HG03175 (cell line): ENCODE results near the gene RASAL1.
"Not testable (repeated sequence)": the region's sequence is repeated elsewhere in the genome, so short reads cannot be mapped to it uniquely, and the experiment has no call there.

Experiments
- ATAC-seq: cut with Tn5 transposase; IDR thresholded peaks from one replicate; pipeline ENCODE4 v1.9.1; 2021; ENCODE audit warnings: mild to moderate bottlenecking, moderate library complexity; ENCODE audit not compliant: unreplicated experiment

The RASAL1 gene

DNA sequence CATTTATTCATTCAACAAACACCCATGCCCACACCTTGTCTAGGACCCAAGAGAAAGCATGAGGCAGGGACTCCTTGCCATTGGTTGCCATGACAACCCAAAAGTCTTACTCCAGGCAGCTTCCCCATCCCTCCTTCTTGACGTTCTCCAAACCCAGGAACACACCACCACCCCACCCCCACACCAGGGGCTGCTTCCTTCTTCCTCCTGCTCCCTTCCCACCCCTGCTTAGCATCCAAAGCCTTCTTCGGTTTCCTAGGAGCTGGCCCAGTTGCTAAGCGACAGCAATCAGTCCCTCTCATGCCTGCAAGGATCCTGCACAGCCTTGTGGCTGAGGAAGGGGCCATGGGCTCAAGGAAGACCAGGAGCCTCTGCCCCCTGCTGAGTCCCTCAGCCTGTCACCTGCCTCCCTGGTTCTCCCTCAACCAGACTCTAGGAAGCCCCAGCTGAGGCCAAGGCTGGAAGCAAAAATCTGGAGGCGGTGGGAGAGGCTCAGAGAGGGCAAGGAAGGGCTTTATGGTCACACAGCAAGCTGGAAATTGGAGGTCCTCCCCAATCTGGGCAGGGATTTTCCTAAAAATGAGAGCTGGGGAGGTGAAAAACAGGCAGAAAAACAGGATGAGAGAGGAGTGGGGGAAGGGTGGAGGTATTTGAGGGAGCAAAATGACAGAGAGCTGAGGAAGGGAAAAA is 15.4 kb downstream of the RASAL1 start:
- ATAC-seq: no peak

- no peak for ATAC-seq
These were observed 17.4 kb downstream of the RASAL1 start for GRCh38 chr12:113118142-113118541.

DNA sequence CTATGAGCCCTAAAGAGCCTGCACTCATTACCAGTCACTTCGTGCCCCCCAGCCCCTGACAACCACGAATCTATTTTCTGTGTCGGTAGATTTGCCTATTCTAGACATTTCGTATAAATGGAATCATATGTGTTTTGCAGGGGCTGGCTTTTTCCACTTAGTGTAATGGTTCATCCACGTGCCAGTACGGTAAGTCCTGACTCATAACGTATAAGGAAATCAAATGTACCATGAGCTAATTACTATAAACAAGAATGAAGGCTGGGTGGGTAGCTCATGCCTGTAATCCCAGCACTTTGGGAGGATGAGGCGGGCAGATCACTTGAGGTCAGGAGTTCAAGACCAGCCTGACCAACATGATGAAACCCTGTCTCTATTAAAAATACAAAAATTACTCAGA is 17.9 kb downstream of the RASAL1 start:
- not testable (repeated sequence) for ATAC-seq

GRCh38 chr12:113116875-113117274 is 18.7 kb downstream of the RASAL1 start:
- no peak for ATAC-seq

DNA sequence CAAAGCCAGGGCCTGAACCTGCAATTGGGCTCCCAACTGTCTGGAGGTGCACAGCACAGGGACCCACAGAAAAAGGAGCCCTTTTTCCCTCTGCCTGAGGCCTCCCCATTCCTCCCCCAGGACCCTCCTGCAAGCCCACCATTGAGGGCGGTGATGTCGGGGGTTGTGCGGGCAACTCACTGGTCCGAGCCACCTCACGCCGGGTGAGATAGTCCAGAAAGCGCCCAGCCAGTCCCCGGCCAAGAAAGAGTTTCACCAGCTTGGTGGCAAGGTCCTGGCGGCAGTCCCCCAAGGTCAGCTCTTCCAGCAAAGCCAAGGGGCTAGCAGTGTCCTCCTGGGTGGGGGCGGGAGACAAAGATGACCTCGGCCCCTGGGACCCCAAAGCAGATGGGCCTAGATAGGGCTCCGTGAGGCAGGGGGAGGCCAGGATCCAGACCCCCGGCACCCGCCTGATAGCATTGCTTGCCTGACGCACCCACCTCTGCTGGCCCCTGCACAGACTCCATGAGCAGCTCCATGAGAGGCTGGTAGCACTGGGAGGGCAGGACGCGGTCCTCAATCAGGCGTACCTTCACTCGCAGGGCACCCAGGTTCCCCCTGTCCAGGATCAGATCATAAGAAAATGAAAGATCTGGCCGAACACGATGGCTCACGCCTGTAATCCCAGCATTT is 20.0 kb downstream of the RASAL1 start:
- no peak for ATAC-seq

DNA sequence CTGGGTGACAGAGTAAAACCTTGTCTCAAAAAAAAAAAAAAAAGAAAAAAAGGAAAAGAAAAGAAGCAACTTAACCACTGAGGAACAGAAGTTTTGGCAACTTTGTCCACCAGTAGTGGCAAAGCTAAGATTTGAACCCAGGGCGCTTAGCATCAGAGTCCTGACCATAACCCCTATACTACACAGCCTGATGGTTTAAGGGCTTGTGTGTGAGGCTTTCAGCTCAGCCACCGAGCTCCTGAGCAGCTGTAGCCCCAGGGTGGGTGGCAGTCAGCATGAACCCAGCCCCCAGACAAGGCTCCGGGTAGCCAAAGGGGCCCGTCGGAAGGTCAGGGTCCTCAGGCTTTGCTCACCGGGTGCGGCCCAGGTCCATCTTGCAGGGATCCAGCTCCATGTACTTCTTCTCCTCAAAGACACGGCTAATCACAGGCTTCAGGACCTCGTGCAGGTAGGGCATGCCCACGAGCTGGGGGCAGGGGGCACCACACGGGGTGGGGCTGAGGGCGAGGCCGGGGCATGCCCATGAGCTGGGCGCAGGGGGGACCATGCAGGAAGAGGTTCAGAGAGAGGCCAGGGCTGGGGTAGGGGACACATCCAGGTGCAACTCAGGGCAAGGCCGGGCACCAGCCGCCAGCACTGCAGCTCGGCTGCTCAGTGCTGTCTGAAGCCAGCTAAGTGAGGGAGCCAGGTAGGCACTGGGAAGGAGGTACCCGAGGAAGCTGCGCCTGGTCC is 20.9 kb downstream of the RASAL1 start:
- ATAC-seq: no peak

- ATAC-seq: no peak
These were observed 22.2 kb downstream of the RASAL1 start for GRCh38 chr12:113113397-113113796.

GRCh38 chr12:113112043-113112899 is 23.3 kb downstream of the RASAL1 start:
- no peak for ATAC-seq

GRCh38 chr12:113111247-113111646 is 24.3 kb downstream of the RASAL1 start:
- ATAC-seq: no peak

GRCh38 chr12:113109872-113110599 is 25.5 kb downstream of the RASAL1 start:
- ATAC-seq: no peak

GRCh38 chr12:113109360-113109759 is 26.2 kb downstream of the RASAL1 start:
- no peak for ATAC-seq

- no peak for ATAC-seq
These were observed 27.3 kb downstream of the RASAL1 start for GRCh38 chr12:113108308-113108707.

DNA sequence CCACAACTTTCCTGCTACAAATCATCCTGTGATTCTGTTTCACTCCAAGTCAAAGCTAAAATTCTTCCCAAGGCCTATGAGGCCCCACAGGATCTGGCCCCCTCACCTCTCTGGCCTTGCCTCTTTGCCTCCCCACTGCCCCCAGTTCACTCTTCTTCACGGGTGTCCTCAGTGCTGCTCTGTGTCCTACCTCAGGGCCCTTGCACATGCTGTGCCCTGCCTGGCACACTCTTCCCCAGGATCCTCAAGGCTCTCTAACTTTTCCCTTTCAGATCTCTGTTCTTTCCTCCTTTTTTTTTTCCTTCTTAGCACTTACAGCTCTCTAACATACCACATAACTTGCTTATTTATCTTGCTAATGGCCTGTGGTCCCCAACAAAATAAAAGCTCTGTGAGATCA is 29.2 kb downstream of the RASAL1 start:
- no peak for ATAC-seq

DNA sequence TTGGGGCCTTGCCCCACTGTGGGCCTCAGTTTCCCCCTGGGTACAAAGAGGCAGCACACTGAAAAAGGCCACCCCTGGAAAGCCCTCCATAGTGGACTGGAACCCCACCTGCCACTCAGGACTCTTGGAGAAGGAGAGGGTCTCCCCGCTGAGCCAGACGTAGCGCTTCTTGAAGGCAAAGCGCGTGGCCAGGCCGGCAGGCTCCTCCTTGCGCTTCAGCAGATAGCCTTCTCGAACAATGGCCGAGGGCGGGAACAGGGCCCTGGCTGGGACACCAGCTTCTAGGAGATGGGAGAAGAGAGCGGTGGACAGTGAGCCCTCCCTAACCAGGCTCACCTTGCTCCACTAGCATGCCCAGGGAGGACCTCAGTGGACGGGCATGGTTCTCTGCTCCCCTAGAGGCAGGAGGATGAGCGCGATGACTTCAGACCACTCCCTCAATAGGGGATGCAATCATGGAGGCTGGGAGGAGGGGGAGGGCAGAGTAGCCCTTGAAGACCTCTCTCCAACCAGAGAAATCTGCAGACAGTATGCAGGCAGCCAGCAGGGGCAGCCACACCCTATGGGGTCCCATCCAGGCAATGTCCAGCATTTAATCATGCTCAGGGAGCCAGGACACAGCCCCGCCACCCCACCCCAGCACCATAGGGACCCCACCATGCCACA is 29.8 kb downstream of the RASAL1 start:
- no peak for ATAC-seq

DNA sequence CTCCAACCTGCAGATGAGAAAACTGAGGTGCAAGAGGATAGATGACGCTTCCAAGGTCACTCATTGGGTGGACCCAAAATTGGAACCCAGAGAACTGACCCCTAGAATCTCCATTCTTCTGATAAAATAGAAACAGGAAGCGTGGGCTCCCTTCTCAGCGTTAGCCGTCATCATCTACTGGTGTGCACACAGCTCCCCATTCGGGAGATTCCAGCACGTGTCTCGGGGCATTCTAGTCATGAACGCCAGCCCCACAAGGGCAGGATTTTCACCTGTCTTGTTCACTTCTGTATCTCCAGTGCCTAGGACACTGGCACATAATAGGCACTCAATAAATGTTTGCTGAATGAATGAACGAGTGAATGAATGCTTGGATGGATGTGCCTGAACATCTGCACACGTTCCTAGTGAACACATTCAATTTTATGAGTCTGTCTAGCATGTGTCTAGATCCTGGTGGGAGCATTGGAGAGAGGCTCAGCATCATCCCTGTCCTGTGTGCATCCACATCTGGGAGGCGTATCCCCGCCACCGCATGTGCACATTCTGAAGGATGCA is 30.5 kb downstream of the RASAL1 start:
- ATAC-seq: no peak

GRCh38 chr12:113103756-113104450 is 31.7 kb downstream of the RASAL1 start:
- no peak for ATAC-seq

DNA sequence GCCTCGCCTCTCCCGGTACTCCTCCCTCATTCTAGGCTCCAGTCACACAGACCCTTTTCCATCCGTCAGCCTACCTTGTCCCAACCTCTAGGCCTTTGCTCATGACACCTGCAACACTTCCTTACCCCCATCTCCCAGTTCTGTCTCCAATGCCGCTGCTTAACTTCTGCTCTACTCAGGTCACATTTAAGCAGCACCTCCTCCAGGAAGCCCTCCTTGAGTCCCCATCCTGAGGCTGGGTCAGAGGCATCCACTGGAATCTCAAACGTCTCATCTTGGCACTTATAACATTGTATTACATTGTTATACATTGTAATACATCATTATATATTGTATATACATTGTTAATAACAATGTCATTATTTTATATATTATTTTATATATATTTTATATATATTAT is 32.8 kb downstream of the RASAL1 start:
- ATAC-seq: no peak

DNA sequence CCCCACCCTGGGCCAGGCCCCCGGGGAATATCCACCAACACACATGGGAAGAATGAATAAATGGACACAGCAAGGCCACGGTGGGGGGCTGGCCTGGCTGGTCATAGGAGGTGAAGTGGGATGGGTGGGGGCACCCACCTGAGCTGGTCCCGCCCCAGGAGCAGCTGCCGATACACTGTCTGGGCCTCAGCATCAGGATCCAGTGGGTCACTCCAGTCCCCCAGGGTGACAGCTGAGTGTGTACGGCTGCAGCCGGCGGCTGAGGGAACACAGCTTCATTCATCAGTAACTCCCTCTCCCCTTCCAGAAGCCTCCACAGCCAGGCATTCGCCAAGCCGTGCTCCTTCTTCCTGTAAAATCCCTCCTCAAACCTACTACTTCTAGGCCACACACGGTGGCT is 33.8 kb downstream of the RASAL1 start:
- no peak for ATAC-seq

GRCh38 chr12:113099764-113100163 is 35.8 kb downstream of the RASAL1 start:
- ATAC-seq: no peak
